Stimulated activated CD8-positive, alpha-beta memory T cell treated with anti-CD3 and anti-CD28 coated beads, Interleukin-12 subunit alpha, Interleukin-12 subunit beta, amount 100 ng/mL, for 24 hours (primary cell): Measurements from ENCODE around the gene MEFV.
"Not testable (repeated sequence)": the region's sequence is repeated elsewhere in the genome, so short reads cannot be mapped to it uniquely, and the experiment has no call there.

ENCODE experiments used
- DNase-seq: peaks from one replicate; pipeline ENCODE4 v3.0.0-alpha.2; 2020; ENCODE audit errors: extremely low read depth

Gene MEFV

GRCh38 chr16:3215601-3216262 lies 40.7 kb downstream of the MEFV start:
- DNase-seq = no peak

DNA sequence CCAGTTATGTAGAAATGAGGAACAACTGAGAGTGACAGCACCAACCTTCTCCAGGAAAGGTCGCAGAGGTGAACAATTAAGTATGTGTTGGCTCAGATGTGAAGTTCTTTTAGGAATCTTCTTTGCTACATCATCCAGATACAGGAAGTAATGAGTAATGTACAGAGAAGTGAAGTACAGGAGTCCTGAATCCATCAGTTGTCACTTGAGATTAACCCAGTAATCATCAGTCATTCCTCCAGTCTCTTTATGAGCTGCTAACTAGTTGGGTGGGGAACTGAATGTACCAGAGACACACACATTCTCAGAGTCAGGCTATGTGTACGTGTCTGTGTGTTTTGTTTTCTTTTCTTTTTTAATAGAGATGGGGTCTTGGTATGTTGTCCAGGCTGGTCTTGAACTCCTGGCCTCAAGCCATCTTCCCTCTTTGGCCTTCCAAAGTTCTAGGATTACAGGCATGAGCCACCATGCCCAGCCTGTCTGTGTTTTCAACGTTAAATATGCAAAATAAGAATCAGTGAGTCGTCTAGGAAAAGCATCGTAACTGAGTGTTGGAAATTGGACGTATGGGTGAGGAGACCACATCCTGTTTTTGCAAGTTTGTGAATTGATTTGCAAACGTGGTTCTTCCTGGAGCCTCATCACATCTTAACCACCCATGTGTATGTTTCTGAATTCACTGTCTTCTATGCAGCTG lies 41.4 kb downstream of the MEFV start:
- no peak for DNase-seq

- DNase-seq = no peak
Observed at GRCh38 chr16:3212567-3212966, 43.9 kb downstream of the MEFV start.

DNA sequence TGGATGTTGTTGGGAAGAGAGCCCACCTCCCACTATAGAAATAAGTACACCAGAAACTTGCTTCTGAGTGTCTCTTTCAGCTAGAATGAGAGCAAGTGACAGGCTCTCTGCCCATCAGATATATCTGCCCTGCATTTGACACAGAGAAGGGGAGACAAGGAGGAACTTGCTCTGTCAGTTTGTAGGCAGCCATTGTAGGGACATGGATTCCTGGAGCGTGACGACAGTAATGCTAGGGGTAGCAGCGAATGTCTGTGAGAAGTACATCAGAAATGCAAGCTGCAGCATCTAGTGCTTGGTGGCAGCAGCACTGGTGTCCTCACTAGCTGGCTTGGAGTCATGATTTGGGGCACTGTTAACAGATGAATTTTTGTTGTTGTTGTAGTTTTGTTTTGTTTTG lies 44.4 kb downstream of the MEFV start:
- DNase-seq = no peak

DNA sequence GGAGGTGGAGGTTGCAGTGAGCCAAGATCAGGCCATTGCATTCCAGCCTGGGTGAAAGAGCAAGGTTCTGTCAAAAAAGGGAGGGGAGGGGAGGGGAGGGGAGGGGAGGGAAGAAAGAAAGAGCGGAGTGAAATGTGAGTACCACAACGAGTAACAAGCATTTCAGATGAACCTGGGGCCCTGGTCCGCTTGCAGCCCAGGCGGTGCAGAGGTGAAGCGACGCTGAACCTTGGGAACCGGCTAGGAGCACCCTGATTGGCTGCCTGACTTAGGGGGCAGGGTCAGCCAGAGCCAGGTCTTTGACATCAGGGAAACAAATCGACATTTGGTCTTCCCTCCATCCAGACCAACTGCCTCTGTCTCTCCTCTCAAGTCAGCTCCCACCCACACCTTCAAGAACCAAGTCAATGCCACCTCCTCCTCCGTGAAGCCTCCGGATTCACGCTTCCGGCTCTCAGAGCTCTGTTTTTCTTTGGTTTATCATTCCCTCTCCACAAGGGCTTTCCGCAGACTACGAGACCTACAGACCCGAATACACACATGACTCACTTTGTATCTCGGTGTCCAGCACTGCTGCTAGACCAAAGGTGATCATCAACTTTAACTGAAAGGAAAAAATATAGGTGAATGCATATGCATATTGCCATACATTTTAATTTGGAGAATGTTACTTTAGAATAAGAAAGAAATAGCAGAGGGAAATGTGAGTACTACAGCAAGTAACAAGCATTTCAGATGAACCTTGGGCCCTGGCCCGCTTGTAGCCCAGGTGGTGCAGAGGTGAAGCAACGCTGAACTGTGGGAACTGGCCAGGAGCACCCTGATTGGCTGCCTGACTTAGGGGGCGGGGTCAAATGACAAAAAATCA lies 49.1 kb downstream of the MEFV start:
- DNase-seq = no peak

- DNase-seq = not testable (repeated sequence)
Observed at GRCh38 chr16:3205939-3206338, 50.5 kb downstream of the MEFV start.

DNA sequence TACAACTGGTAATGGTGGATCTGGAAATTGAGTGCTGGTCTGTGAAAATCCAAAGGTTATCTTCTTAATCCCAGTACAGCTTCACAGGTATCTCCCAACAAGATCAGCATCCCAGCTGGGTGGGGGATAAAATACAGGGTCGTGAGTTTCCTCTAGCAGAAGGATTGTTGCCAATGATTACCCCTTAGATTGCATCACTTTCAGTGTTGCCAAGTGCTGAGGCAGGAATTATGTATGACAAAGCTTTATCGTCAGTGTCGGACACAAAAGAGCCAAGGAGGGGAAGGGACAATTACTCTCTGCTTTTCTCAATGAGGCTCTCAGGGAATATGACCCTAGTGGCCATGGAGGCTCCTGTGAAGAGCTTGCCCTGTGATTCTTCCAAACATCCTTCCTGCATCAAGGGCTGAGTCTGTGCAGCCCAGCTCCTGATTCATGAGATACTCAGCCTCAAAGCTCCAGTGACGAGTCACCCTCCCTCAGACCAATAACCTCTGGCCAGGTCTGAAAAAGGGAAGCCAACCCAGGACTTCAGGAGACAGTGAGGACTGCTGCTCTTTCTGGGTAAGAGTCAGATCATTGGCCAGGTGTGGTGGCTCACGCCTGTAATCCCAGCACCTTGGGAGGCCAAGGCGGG lies 53.4 kb downstream of the MEFV start:
- no peak for DNase-seq

GRCh38 chr16:3198334-3199072 lies 57.9 kb downstream of the MEFV start:
- DNase-seq = no peak

GRCh38 chr16:3197694-3198333 lies 58.6 kb downstream of the MEFV start:
- DNase-seq = not testable (repeated sequence)

DNA sequence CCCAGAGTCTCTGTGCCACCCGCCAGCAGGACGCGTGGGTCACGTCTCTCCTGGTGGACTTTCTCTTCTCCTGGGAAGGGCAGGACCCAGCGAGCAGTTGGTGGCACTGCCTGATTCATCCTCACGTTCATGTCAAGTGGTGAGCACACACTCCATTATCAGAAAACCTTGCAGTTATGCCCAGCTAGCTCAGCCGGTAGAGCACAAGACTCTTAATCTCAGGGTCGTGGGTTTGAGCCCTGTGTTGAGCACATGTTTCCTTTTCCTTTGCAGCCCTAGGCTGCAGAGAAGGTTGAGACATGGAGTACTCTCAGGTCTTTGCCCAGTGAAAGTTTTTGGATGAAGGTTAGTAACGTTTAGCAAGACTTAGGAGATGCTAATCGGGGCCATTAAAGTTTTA lies 60.5 kb downstream of the MEFV start:
- DNase-seq = no peak

GRCh38 chr16:3194792-3195191 lies 61.6 kb downstream of the MEFV start:
- DNase-seq = no peak

DNA sequence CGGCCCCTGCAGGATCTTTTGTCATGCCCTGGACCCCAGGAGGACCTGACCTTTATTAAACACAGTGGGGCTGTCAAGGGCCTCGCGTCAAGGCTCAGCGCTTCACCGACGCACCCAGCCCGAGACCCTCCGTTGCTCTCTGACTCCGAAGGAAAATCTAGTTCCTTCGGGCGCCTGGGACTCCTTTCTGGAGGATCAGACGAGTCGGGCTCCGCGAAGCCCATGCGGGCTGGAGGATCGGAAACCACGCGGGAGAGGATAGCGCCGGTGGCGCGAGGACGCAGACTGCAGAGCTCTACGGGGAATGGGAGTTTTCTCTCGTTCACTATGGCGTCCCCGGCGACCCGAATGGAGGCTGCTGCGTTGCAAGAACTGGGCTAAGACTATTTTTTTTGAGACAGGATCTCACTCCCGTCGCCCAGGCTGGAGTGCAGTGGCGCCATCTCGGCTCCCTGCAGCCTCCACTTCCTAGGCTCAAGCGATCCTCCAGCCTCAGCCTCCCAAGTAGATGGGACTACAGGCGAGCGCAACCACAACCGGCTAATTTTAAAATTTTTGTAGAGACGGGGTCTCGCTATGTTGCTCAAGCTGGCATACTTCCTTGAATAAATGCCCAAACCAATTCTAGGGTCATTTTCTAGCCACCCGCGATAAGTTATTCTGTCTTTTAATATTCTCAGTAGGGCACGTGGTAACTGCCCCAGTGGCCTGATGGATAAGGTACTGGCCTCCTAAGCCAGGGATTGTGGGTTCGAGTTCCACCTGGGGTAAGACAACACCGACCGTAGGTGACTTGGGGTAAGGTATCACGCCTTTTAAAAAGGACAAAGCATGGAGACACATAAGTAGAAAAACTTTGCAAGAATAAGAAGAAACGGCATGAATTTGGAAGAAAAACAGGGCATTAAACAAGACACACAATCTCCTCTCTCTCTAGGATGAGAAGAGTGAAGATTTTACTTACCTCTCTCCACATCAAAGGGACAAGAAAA lies 62.9 kb downstream of the MEFV start:
- no peak for DNase-seq

- no peak for DNase-seq
Observed at GRCh38 chr16:3192476-3193019, 63.9 kb downstream of the MEFV start.
